Measurements from ENCODE around the gene GBF1. TPM values are rescaled to one million over a fixed set of nuclear protein-coding genes. Genes with fewer than 3 reads are reported as not detected.

The GBF1 gene
- total RNA-seq, 3 donors from 2014 or later = 42.9 to 46.5 (median 43.3) TPM

DNA sequence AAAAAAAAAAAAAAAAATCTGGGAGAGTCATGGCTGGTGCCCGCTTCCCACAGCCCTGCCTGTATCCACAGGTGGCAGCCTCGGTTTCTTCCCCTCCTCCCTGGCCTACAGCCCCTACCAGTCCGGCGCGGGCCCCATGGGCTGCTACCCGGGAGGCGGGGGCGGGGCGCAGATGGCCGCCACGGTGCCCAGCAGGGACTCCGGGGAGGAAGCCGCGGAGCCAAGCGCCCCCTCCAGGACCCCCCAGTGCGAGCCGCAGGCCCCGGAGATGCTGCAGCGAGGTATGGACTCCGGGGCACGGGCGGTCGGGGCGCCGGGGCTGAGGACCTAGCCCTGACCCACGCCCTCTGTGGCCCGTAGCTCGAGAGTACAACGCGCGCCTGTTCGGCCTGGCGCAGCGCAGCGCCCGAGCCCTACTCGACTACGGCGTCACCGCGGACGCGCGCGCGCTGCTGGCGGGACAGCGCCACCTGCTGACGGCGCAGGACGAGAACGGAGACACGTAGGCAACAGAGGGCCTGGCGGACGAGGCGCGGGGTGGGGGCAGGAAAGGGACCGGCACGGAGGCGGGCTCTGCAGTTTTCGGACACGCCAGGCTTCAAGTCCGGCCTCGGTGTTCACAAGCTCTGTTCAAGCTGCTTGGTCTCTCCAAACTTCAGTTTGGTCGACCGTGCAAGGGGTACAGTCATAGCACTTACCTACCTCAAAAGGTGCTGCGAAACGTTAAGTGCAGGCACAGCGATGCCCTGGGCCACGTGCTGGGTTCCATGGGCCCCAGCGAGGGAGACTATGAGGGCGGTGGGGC lies 154.1 kb downstream of the GBF1 start:
- DNase-seq (peak; percentile 85), ATAC-seq (peak; percentile 55 to 57)
- Mint-ChIP-seq H3K9me3 (no peaks in the 10 kb centered on the region), H3K36me3 (ENCODE audit: insufficient read depth) (peaks cover 31% of the 10 kb centered on the region), H3K27me3 (ENCODE audit: low read depth) (no peaks in the 10 kb centered on the region), H3K4me3 (peak overlapping the region; percentile 97), H3K4me1 (ENCODE audit: low read depth) (peaks cover 35% of the 10 kb centered on the region)

DNA sequence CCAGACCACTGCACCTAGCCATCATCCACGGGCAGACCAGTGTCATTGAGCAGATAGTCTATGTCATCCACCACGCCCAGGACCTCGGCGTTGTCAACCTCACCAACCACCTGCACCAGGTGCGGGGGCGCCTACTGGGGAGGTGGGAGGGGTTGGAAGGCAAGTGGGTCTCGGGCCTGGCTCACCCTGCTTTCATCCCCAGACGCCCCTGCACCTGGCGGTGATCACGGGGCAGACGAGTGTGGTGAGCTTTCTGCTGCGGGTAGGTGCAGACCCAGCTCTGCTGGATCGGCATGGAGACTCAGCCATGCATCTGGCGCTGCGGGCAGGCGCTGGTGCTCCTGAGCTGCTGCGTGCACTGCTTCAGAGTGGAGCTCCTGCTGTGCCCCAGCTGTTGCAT lies 154.7 kb downstream of the GBF1 start:
- Mint-ChIP-seq H3K4me3 (peak overlapping the region; percentile 97), H3K27me3 (ENCODE audit: low read depth) (no peaks in the 10 kb centered on the region), H3K9me3 (no peaks in the 10 kb centered on the region), H3K4me1 (ENCODE audit: low read depth) (peaks cover 35% of the 10 kb centered on the region), H3K36me3 (ENCODE audit: insufficient read depth) (peaks cover 31% of the 10 kb centered on the region)
- DNase-seq = no peak
- no peak for ATAC-seq

GRCh38 chr10:102400598-102401341 lies 155.4 kb downstream of the GBF1 start:
- peaks cover 35% of the 10 kb centered on the region for H3K4me1 Mint-ChIP-seq (ENCODE audit: low read depth)
- H3K36me3 Mint-ChIP-seq (ENCODE audit: insufficient read depth) = peaks cover 31% of the 10 kb centered on the region
- no peak overlapping the region for H3K4me3 Mint-ChIP-seq
- ATAC-seq = no peak
- DNase-seq = no peak
- H3K27me3 Mint-ChIP-seq (ENCODE audit: low read depth) = no peaks in the 10 kb centered on the region
- no peaks in the 10 kb centered on the region for H3K9me3 Mint-ChIP-seq

GRCh38 chr10:102401342-102401654 lies 156.0 kb downstream of the GBF1 start:
- DNase-seq (no peak), ATAC-seq (no peak)
- H3K4me3 Mint-ChIP-seq = no peak overlapping the region
- no peaks in the 10 kb centered on the region for H3K27me3 Mint-ChIP-seq (ENCODE audit: low read depth)
- H3K4me1 Mint-ChIP-seq (ENCODE audit: low read depth) = peaks cover 33% of the 10 kb centered on the region
- H3K9me3 Mint-ChIP-seq = no peaks in the 10 kb centered on the region
- peaks cover 29% of the 10 kb centered on the region for H3K36me3 Mint-ChIP-seq (ENCODE audit: insufficient read depth)

- Mint-ChIP-seq H3K4me1 (ENCODE audit: low read depth) (peaks cover 26% of the 10 kb centered on the region), H3K36me3 (ENCODE audit: insufficient read depth) (peaks cover 22% of the 10 kb centered on the region), H3K4me3 (no peak overlapping the region), H3K27me3 (ENCODE audit: low read depth) (no peaks in the 10 kb centered on the region), H3K9me3 (no peaks in the 10 kb centered on the region)
- ATAC-seq (no peak), DNase-seq (no peak)
Measured at GRCh38 chr10:102401735-102402511, 156.6 kb downstream of the GBF1 start.

DNA sequence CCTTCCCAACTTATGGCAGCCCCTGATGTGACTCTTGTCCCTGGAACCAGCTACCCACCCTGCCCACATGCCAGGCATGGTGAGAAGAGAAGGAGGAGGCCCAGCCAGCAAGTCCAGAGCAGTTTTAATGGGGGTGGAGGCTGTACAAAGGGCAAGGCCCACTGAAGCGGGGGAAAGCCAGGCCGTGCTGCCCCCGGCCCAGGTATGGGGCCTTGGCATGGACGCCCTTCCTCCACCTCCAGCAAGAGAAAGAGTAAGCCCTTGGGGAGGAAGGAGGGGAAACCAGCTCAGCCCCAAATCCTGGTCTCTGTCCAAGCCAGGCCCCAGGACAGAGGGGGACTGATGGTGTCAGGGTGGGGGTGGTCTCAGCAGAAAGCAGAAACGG lies 157.2 kb downstream of the GBF1 start:
- no peak for DNase-seq
- no peak overlapping the region for H3K4me3 Mint-ChIP-seq
- peaks cover 24% of the 10 kb centered on the region for H3K4me1 Mint-ChIP-seq (ENCODE audit: low read depth)
- peaks cover 20% of the 10 kb centered on the region for H3K36me3 Mint-ChIP-seq (ENCODE audit: insufficient read depth)
- ATAC-seq = no peak
- no peaks in the 10 kb centered on the region for H3K9me3 Mint-ChIP-seq
- H3K27me3 Mint-ChIP-seq (ENCODE audit: low read depth) = no peaks in the 10 kb centered on the region

GRCh38 chr10:102403115-102403514 lies 157.8 kb downstream of the GBF1 start:
- ATAC-seq = no peak
- peaks cover 19% of the 10 kb centered on the region for H3K4me1 Mint-ChIP-seq (ENCODE audit: low read depth)
- peaks cover 14% of the 10 kb centered on the region for H3K36me3 Mint-ChIP-seq (ENCODE audit: insufficient read depth)
- H3K4me3 Mint-ChIP-seq = no peak overlapping the region
- H3K9me3 Mint-ChIP-seq = no peaks in the 10 kb centered on the region
- peaks cover under 1% of the 10 kb centered on the region for H3K27me3 Mint-ChIP-seq (ENCODE audit: low read depth)
- DNase-seq = no peak

- no peak overlapping the region for H3K4me3 Mint-ChIP-seq
- peaks cover 5% of the 10 kb centered on the region for H3K27me3 Mint-ChIP-seq (ENCODE audit: low read depth)
- ATAC-seq = no peak
- H3K4me1 Mint-ChIP-seq (ENCODE audit: low read depth) = peaks cover 17% of the 10 kb centered on the region
- no peak for DNase-seq
- no peaks in the 10 kb centered on the region for H3K9me3 Mint-ChIP-seq
- H3K36me3 Mint-ChIP-seq (ENCODE audit: insufficient read depth) = peaks cover 8% of the 10 kb centered on the region
Measured at GRCh38 chr10:102404361-102405107, 159.2 kb downstream of the GBF1 start.

DNA sequence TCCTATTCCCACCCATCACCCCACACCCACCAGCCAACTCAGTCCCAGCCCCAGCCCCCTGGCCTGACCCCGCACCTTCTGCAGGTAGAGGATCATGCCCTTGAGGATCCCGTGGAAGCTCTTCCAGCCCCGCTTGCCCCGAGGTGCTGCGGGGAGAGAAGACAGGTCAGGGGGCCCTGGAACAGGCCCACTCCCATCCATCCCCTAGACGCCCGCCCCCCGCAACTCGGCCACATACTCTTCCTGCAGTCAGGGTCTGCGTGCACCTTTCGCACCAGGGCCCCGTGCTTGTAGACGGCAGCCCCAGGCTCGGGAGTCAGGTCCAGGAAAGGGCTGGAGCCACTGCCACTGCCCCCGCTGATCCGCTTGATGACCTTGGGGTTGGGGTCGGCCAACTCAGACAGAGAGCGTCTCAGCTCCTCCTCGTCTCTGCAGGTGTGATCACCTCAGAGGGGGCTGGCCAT lies 159.8 kb downstream of the GBF1 start:
- Mint-ChIP-seq H3K4me3 (no peak overlapping the region), H3K27me3 (ENCODE audit: low read depth) (peaks cover 11% of the 10 kb centered on the region), H3K9me3 (no peaks in the 10 kb centered on the region), H3K36me3 (ENCODE audit: insufficient read depth) (peaks cover 5% of the 10 kb centered on the region), H3K4me1 (ENCODE audit: low read depth) (peaks cover 19% of the 10 kb centered on the region)
- no peak for DNase-seq
- ATAC-seq = no peak

DNA sequence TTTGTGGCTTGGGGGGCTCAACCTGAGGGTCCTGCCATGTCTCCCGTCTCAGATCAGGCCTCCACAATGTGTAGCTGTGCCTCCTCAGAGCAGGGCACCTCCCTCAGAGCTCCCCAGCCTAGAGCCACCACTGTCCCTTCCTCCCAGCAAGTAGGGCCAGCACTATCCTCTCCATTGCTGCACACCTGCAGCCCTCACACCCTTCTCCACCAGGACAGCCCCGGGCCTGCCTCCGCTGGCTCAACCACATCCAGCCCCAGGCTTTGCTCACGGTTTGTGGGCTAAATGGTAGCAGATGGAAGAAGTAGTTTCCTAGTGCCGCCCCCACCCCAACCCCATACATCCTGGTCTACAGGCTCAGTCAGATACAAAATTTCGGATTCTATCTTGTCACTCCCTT lies 160.3 kb downstream of the GBF1 start:
- Mint-ChIP-seq H3K4me1 (ENCODE audit: low read depth) (peaks cover 15% of the 10 kb centered on the region), H3K9me3 (no peaks in the 10 kb centered on the region), H3K4me3 (no peak overlapping the region), H3K36me3 (ENCODE audit: insufficient read depth) (peaks cover 3% of the 10 kb centered on the region), H3K27me3 (ENCODE audit: low read depth) (peaks cover 12% of the 10 kb centered on the region)
- DNase-seq = no peak
- ATAC-seq = no peak

DNA sequence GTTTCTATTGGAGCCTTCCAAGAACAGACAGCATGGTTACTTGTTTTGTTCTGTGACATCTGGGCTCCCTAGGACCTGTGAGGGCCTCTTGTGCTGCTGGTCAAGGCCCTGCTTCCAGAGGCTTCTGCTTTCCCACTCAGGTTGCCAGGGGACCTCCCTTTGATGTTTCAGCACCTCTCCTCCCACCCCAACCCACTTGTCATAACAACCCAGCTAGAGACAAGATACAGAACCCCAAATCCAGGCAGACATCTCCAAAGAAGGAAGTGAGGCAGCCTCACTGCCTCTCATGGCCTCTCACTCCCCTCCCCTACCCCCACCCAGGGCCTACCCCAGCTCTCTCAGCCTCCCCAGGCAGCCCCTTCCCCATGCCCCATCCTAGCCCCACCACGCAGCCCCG lies 161.5 kb downstream of the GBF1 start:
- Mint-ChIP-seq H3K27me3 (ENCODE audit: low read depth) (peaks cover 23% of the 10 kb centered on the region), H3K9me3 (no peaks in the 10 kb centered on the region), H3K4me1 (ENCODE audit: low read depth) (peaks cover 24% of the 10 kb centered on the region), H3K36me3 (ENCODE audit: insufficient read depth) (peaks cover 3% of the 10 kb centered on the region), H3K4me3 (no peak overlapping the region)
- no peak for ATAC-seq
- no peak for DNase-seq

GRCh38 chr10:102407425-102408130 lies 162.2 kb downstream of the GBF1 start:
- Mint-ChIP-seq H3K27me3 (ENCODE audit: low read depth) (peaks cover 26% of the 10 kb centered on the region), H3K36me3 (ENCODE audit: insufficient read depth) (peaks cover under 1% of the 10 kb centered on the region), H3K4me3 (peak overlapping the region; percentile 50), H3K9me3 (no peaks in the 10 kb centered on the region), H3K4me1 (ENCODE audit: low read depth) (peaks cover 24% of the 10 kb centered on the region)
- no peak for ATAC-seq
- no peak for DNase-seq

GRCh38 chr10:102408131-102408727 lies 162.9 kb downstream of the GBF1 start:
- H3K4me1 Mint-ChIP-seq (ENCODE audit: low read depth) = peaks cover 28% of the 10 kb centered on the region
- H3K4me3 Mint-ChIP-seq = peak overlapping the region; percentile 50
- H3K36me3 Mint-ChIP-seq (ENCODE audit: insufficient read depth) = no peaks in the 10 kb centered on the region
- peaks cover 27% of the 10 kb centered on the region for H3K27me3 Mint-ChIP-seq (ENCODE audit: low read depth)
- ATAC-seq = no peak
- no peaks in the 10 kb centered on the region for H3K9me3 Mint-ChIP-seq
- DNase-seq = no peak

Measured in activated T-cell treated with anti-CD3 and anti-CD28 coated beads, Interleukin-2, amount 50 U/mL, for 4 hours (primary cell).